Endothelial cell of umbilical vein (primary cell): ENCODE results near the gene RHOV. TPM values are rescaled to one million over a fixed set of nuclear protein-coding genes. Genes with fewer than 3 reads are reported as not detected.

Source experiments
- BruUV-seq: library from RNA; stranded (reverse); fragments of 400-500 nt; replicated peaks from 2 replicates; lab custom pipeline; 2021; lab: Mats Ljungman, UMichigan
- CTCF ChIA-PET: fragments of 300-600, 350-600 bp; sonication (Branson Sonifier 250); formaldehyde crosslinking; loops from one replicate; lab custom pipeline; 2021; ENCODE audit warnings: antibody characterized with exemption, inconsistent platforms; lab: Charles Lee
- POLR2A ChIA-PET: fragments of 300-600, 350-600 bp; sonication (Branson Sonifier 250); formaldehyde crosslinking; loops from one replicate; lab custom pipeline; 2021; ENCODE audit warnings: antibody characterized with exemption, inconsistent platforms; lab: Charles Lee
- DNase-seq: peaks from one replicate; pipeline ENCODE4 v3.0.0-alpha.2; 2011; ENCODE audit warnings: low read depth, low spot score
- FAIRE-seq: peaks from 2 replicates; lab custom pipeline; 2011; peaks lifted over from hg19 to GRCh38; lab: Jason Lieb, UNC
- H2AFZ ChIP-seq: 2 replicates; pipeline ENCODE4 v1.6.0; 2012; ENCODE audit warnings: low read depth, low read length, control low read depth, inconsistent platforms
- H3K27ac ChIP-seq: 2 replicates; pipeline ENCODE4 v1.5.1; 2011; ENCODE audit warnings: low read depth, mild to moderate bottlenecking, control low read depth, low read length, moderate library complexity; ENCODE audit not compliant: insufficient read depth
- H3K27me3 ChIP-seq, 2 experiments: 2 replicates each; pipeline versions ENCODE4 v1.6.0 to v1.6.1; 2011; ENCODE audit warnings: low read length in 2 of 2, mixed read lengths in 1 of 2; ENCODE audit not compliant: control insufficient read depth in 2 of 2, insufficient read depth in 2 of 2
- H3K36me3 ChIP-seq, 2 experiments: 2 replicates in 1 of 2; 3 replicates in 1 of 2; pipeline ENCODE4 v1.5.1; 2011; ENCODE audit warnings: low read length in 2 of 2, mild to moderate bottlenecking in 1 of 2, moderate library complexity in 1 of 2; ENCODE audit not compliant: control insufficient read depth in 2 of 2, insufficient read depth in 2 of 2; ENCODE audit errors: extremely low read depth in 1 of 2
- H3K4me1 ChIP-seq: 3 replicates; pipeline ENCODE4 v1.5.1; 2011; ENCODE audit warnings: mild to moderate bottlenecking, low read length; ENCODE audit not compliant: control insufficient read depth, insufficient read depth; ENCODE audit errors: extremely low read depth
- H3K4me2 ChIP-seq: 2 replicates; pipeline ENCODE4 v1.6.1; 2011; ENCODE audit warnings: low read length, control low read depth, mixed read lengths; ENCODE audit not compliant: insufficient read depth
- H3K4me3 ChIP-seq, 3 experiments: fragments of 200-600 bp in 1 of 3; sonication (generic), shearing (Covaris generic) in 1 of 3; replicated peaks in 1 of 3; 2 replicates each; pipeline ENCODE4 v1.5.1; 2011 to 2016; ENCODE audit warnings: control low read depth in 3 of 3, low read length in 3 of 3, mild to moderate bottlenecking in 2 of 3, inconsistent platforms in 1 of 3, low read depth in 1 of 3, moderate library complexity in 1 of 3; ENCODE audit not compliant: insufficient read depth in 1 of 3
- H3K79me2 ChIP-seq: 2 replicates; pipeline ENCODE4 v1.6.0; 2012; ENCODE audit warnings: low read length, inconsistent platforms; ENCODE audit not compliant: control insufficient read depth, insufficient read depth
- H3K9ac ChIP-seq: replicated peaks from 2 replicates; pipeline ENCODE3; 2011; ENCODE audit warnings: low read length, control low read depth; ENCODE audit not compliant: insufficient read depth; ENCODE audit errors: extremely low read depth
- H3K9me1 ChIP-seq: replicated peaks from 3 replicates; pipeline ENCODE4 v1.6.0; 2011; ENCODE audit warnings: mild to moderate bottlenecking, low read length; ENCODE audit not compliant: control insufficient read depth, insufficient read depth; ENCODE audit errors: extremely low read depth
- H3K9me3 ChIP-seq: replicated peaks from 2 replicates; pipeline ENCODE4 v1.5.1; 2012; ENCODE audit warnings: low read length, inconsistent platforms; ENCODE audit not compliant: control insufficient read depth, insufficient read depth
- H4K20me1 ChIP-seq: replicated peaks from 2 replicates; pipeline ENCODE3; 2011; ENCODE audit warnings: mild to moderate bottlenecking, low read length; ENCODE audit not compliant: control insufficient read depth, insufficient read depth; ENCODE audit errors: extremely low read depth
- CTCF ChIP-seq, 2 donors: IDR thresholded peaks; 1 replicate in 1 of 2; 2 replicates in 1 of 2; pipeline ENCODE4 v1.5.1; 2011; ENCODE audit warnings: low read length in 2 of 2, mild to moderate bottlenecking in 2 of 2, moderate library complexity in 2 of 2, control low read depth in 1 of 2, inconsistent platforms in 1 of 2, low read depth in 1 of 2; ENCODE audit not compliant: insufficient read depth in 1 of 2; ENCODE audit errors: extremely low read depth in 1 of 2
- EZH2 ChIP-seq: IDR thresholded peaks from 2 replicates; pipeline ENCODE4 v1.6.1; 2012; ENCODE audit warnings: borderline replicate concordance, low read depth, mild to moderate bottlenecking, moderate library complexity, low read length, inconsistent platforms; ENCODE audit not compliant: severe bottlenecking
- FOS ChIP-seq: IDR thresholded peaks from 2 replicates; pipeline ENCODE4 v1.6.1; 2011; ENCODE audit warnings: mild to moderate bottlenecking, low read length, moderate library complexity, borderline replicate concordance; ENCODE audit not compliant: insufficient read depth
- GATA2 ChIP-seq: IDR thresholded peaks from 2 replicates; pipeline ENCODE4 v1.7.0; 2011; ENCODE audit warnings: low read depth, mild to moderate bottlenecking, moderate library complexity, mixed read lengths, low read length; ENCODE audit not compliant: insufficient read length, insufficient read depth
- JUN ChIP-seq: IDR thresholded peaks from 2 replicates; pipeline ENCODE4 v1.6.1; 2011; ENCODE audit warnings: borderline replicate concordance, low read depth; ENCODE audit not compliant: insufficient read length, insufficient read depth
- MYC ChIP-seq: IDR thresholded peaks from one replicate; pipeline ENCODE4 v1.6.1; 2011; ENCODE audit warnings: mild to moderate bottlenecking, low read depth, low read length
- POLR2A ChIP-seq: IDR thresholded peaks from 2 replicates; pipeline ENCODE4 v1.6.1; 2012; ENCODE audit warnings: low read depth, mild to moderate bottlenecking, control low read depth, low read length
- POLR2AphosphoS5 ChIP-seq: IDR thresholded peaks from 2 replicates; pipeline ENCODE4 v1.6.1; 2012; ENCODE audit warnings: low read depth, mild to moderate bottlenecking, control low read depth, low read length, moderate library complexity; ENCODE audit not compliant: insufficient read depth
- dilution Hi-C: fragments of 300-500 bp; cut with MboI; formaldehyde crosslinking; loops from one replicate; pipeline ENCODE4 v1.15.0; 2019; ENCODE audit warnings: low sequenced_read_pairs; ENCODE audit not compliant: extremely low pct_ligation_motif_present
- intact Hi-C: fragments of 100-400 bp; cut with micrococcal nuclease; formaldehyde crosslinking; loops from one replicate; pipeline ENCODE4 v1.10.0; 2022
- polyA plus RNA-seq, 4 experiments: library from polyadenylated mRNA; depleted of rRNA in 3 of 4; stranded (reverse) in 3 of 4; unstranded in 1 of 4; fragments of >200 nt; gene quantifications; 2 replicates each; pipeline versions ENCODE4 v1.2.1 to v1.2.3, GENCODE V29; 2011 to 2012; ENCODE audit warnings: missing spikeins in 1 of 4
- total RNA-seq: library from RNA; stranded (reverse); gene quantifications from 2 replicates; pipeline ENCODE4 v1.2.3, GENCODE V29; 2021
- TF ChIP-seq, protein P1 (sequence below): IDR thresholded peaks from 2 replicates; pipeline ENCODE4 v1.6.1; 2011; ENCODE audit not compliant: insufficient read depth, insufficient read length

RHOV gene
- total and polyA plus RNA-seq, 2 donors (not counting 3 experiments of a cell fraction or from before 2014, with no cell fraction given), result 0.15 to 0.20 TPM

- ChIA-PET CTCF (interaction anchor here (1.0 to 2.0 kb wide), 6 partner anchors 30 to 285 kb away, joined by 3 to 8 read pairs (median 4); no protein-coding TSS in a partner anchor), POLR2A (no interaction called here)
- Histone ChIP-seq H3K27ac (no peak overlapping the region), H3K79me2 (peaks cover 19% of the 10 kb centered on the region), H4K20me1 (no peaks in the 10 kb centered on the region), H3K4me1 (peaks cover 13% of the 10 kb centered on the region), H3K27me3 (no peaks in the 10 kb centered on the region), H2AFZ (no peak overlapping the region), H3K9me3 (no peaks in the 10 kb centered on the region), H3K4me3 (no peak overlapping the region), H3K36me3 (peaks cover 8 to 41% of the 10 kb centered on the region in 2 experiments), H3K9me1 (no peaks in the 10 kb centered on the region), H3K9ac (no peak overlapping the region), H3K4me2 (no peak overlapping the region)
- no TSS peak for BruUV-seq
- intact Hi-C loops (no loop called here), dilution Hi-C loops (loop anchor here (10.0 kb wide), 1 partner anchor 114 kb away; no protein-coding TSS in a partner anchor)
- TF ChIP-seq FOS, result no peak
- TF ChIP-seq JUN, result no peak
- no peak for TF ChIP-seq GATA2
- TF ChIP-seq POLR2A, result no peak
- TF ChIP-seq, protein P1, sequence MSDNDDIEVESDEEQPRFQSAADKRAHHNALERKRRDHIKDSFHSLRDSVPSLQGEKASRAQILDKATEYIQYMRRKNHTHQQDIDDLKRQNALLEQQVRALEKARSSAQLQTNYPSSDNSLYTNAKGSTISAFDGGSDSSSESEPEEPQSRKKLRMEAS, result no peak
- no peak for TF ChIP-seq EZH2
- no peak for TF ChIP-seq POLR2AphosphoS5
- no peak for TF ChIP-seq MYC
- TF ChIP-seq CTCF (IDR thresholded peaks at IDR 0.05; ENCODE audit: extremely low read depth in 1 of 2, insufficient read depth in 1 of 2, low read depth in 1 of 2, low read length in 2 of 2), result no peak
- DNase-seq (no peak), FAIRE-seq (no peak)
These were observed 26.4 kb upstream of the RHOV start for GRCh38 chr15:40900256-40901052.
